ENCODE measurements around the gene ZNF549.

ZNF549 gene

DNA sequence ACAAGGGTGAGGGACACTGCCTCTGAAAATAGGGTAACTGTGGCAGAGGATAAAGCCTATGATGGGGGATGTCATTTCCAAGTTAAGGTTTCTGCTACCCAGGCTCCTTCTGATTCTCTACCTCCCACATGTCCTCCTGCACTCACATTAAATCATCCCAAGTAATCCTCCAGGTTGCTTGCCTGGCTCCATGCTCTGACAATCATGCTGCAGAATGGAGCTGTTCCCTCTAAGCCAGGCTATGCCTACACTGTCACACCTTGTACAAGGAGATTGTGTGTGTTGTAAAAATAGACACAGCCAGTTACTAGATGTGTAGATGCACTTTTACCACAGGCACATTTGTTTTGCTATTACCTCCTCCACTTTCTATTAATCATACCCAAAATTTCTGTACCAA, 43.6 kb downstream of the ZNF549 start:
- no peak for DNase-seq

DNA sequence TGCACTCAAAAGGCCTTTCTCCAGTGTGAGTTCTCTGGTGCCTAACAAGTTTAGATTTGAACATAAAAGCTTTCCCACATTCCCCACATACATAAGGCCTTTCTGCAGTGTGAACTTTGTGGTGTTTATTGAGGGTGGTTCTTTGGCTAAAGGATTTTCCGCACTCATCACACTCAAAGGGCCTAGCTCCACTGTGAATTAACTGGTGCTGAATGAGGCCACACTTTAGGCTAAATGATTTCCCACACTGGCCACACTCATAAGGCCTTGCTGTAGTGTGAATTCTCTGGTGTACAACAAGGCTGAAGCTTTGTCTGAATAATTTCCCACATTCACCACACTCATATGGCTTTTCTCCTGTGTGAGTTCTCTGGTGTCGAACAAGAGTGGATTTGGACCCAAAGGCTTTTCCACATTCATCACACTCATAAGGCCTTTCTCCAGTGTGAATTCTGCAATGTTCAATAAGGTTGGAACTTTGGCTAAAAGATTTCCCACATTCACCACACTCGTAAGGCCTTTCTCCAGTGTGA, 45.3 kb downstream of the ZNF549 start:
- no peak for DNase-seq

DNA sequence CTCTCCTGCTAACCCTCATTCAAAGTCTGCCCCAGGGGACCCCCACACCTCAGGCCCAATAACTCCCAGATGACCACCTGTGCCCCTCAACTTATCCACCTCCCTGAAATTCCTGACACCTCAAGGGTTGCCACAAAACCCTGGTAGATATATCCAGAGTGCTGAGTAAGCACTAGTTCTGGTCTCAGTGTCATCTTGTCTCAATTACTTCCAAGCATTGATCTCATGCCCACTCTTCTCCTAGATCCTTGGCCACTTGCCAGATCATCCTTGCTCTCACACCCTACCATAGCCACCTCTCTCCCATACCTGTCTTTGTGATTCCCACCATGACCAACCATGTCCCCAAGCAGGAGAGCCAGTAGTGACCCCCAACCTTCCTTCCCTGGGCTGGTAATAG, 49.5 kb downstream of the ZNF549 start:
- no peak for DNase-seq

DNA sequence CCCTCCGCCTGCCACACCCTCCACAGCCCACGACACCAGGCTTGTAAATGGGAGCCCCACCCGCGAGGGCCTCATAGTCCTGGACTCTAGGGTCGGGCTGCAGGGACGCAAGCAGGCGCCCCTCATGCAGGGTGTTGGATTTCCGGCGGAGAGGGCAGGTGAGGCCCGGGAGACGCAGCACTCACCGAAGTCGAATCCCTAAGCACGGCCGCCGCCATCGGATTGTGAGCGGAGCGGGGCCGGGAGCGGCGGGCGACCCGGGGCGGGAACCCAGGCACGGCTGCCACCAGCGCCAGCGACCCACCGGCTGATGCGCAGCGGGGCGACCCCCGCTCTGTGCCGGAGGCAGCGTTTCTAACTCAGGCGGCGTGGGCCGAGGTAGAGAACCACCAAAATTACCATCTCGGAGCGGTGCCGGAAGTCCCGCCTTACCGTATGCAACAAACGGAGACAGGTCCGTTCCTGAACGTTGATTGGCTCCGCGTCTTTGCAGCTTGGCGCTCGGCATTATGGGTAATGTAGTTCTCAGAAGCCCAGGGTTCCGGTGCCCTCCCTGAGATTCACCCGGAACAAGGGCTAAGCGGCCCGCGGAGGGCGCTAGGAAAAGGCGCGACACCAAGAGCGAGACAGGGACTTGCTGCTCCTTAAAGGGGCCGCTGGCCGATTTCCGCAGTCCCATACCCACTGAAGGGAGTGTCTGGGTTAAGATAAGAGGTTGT, 51.5 kb downstream of the ZNF549 start, which contains the start of gene ZNF416:
Gene ZNF416 (minus strand): TSS at position 425 of the 719 bp plus-strand sequence. CDS start 207 bp downstream, at position 218.
- peak; percentile 68 for DNase-seq

DNA sequence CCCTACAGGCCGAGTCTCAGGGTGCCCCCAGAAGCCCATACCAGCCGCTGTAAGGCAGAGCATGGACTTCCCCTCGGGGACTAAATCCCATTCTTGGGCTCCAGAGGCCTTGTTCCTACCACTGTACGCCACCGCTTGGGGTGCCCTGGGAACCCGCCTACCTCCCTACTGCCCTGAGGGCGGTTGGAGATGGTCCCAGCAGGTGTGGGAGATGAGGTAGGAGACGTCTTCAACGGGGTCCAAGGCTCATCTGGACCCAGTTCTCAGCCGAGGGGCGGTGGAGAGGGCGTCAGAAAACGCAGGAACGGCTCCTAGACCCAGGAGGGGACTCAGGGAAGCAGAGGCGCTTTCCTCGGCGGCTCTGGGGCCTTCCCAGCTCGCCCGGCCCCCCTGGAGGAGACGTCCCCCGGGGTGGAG, 56.0 kb downstream of the ZNF549 start:
- DNase-seq, result no peak

DNA sequence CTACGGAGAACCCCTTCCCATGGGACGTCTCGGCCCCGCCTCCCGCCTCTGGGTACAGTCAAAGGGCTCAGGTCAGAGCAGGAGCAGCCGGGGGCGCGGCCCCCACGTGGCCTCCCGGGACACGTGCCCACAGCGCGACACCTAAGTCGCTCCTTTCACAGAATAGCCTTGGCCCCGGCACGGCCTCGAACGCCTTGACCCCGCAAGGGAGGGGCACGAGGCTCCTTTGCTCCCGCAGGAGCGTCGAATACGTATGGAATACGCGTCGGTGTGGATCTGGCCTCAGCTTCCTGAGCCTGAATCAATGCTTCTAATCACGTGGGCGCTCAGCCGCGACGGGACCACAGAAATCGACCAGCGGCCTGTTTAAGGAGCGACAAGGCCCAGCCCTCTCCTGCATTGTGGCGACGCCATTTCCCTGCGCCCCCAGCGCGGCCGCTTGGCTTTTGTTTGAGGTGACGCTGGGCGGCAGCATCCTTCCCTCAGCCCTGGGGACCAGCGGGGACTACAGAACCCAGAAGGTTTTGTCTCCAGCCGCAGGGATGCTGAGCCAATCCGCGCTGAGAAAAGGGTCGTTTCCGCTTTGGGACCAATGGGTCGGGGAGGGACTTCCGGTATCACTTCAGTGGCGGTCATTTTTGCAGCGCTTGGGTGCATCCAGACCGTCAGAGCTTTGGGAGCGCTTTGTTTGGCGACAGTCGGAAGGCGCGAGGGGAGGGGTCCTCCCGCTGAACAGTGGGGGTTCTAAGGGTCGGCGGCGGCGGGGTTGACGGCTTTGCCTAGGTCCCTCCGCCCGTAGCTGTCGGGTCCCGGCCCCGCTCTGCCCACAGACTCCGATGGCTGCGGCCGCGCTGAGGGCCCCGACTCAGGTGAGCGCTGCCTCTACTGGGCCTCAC, 56.6 kb downstream of the ZNF549 start, which contains the start of gene ZIK1:
Gene ZIK1 (plus strand): TSS at position 625 of the 896 bp plus-strand sequence. CDS start 212 bp downstream, at position 837.
- peak; percentile 47 for DNase-seq

DNA sequence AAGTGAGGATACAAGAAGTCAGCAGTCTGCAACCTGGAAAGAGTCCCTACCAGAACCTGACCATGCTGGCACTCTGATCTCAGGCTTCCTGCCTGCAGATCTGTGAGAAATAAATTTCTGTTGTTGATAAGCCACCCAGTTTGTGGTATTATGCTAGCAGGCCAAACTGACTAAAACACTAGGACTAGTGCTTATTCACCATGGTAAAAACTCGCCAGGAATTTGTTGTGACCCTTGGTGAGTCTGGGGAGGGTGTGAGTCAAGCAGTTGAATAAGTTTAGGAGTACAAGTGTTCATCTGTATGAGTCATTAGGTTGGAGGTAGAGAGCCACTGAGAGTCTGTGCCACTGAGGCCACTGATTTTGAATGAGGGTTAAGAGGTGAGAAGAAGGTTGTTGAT, 60.4 kb downstream of the ZNF549 start:
- DNase-seq, result no peak

DNA sequence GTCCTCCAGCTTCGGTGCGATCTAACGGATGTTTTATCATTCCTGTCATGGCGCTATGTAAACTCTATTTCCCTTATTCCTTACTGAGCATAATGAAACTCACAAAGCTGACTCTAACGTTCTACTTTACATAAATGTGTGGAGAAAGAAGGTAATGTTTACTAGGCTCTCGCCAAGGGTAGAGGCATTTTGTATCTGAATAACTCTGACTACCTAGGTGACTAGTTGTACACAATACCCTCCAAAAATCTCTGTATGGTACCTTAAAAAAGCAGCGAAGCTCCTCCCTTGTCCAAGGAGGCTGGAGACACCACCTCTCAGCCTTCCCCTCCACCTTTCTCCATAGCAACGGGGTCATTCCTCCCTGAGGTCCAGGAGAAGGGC, 72.2 kb downstream of the ZNF549 start:
- no peak for DNase-seq

DNA sequence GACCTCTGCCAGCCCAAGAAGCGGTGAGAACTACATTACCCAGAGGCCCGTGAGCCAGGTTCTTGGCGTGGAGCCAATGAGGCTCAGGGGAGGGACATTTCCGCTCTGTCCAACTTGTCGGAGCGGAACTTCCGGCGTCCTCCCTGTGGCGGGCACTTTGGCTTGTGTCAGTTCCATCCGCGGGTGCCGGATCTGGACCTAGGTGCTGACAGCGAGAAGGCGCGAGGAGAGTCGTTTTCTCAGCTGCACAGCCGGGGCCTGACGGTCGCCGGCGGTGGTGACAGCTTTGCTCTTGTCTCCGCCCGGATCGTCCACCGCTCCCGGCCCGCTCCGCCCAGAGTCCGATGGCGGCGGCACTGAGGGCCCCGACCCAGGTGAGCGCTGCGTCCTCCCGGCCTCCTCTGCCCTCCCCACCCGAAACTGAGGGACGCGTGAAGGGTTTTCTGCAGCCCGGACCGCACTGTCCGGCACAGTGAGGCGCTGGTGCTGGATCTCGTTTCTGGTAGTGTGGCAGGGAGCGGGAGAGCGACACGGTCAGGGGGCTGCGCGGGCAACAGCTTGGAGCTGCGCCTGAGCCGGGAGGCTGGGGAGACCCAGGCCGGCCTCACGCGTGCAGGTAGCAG, 72.7 kb downstream of the ZNF549 start, which contains the start of gene ZNF530:
Gene ZNF530 (plus strand): TSS at position 125 of the 623 bp plus-strand sequence. CDS start 4,461 bp downstream, outside the sequence.
- peak; percentile 32 for DNase-seq

DNA sequence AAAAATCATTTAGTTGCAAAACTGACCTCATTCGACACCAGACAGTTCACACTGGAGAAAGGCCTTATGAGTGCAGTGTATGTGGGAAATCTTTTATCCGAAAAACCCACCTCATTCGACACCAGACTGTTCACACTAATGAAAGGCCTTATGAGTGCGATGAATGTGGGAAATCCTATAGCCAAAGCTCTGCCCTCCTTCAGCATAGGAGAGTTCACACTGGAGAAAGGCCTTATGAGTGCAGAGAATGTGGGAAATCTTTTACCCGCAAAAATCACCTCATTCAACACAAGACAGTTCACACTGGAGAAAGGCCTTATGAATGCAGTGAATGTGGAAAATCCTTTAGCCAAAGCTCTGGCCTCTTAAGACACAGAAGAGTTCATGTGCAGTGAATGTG, 79.8 kb downstream of the ZNF549 start:
- no peak for DNase-seq

Data from activated gamma-delta T cell (primary cell).